ENCODE results near the gene C14orf93.
"Not testable (repeated sequence)": the region's sequence is repeated elsewhere in the genome, so short reads cannot be mapped to it uniquely, and the experiment has no call there.

C14orf93 gene

GRCh38 chr14:22973217-22974032 is 36.5 kb downstream of the C14orf93 start:
- DNase-seq (ENCODE audit: low read depth): peak; percentile 65

- DNase-seq (ENCODE audit: low read depth): no peak
These were observed 37.5 kb downstream of the C14orf93 start for GRCh38 chr14:22972313-22972930.

DNA sequence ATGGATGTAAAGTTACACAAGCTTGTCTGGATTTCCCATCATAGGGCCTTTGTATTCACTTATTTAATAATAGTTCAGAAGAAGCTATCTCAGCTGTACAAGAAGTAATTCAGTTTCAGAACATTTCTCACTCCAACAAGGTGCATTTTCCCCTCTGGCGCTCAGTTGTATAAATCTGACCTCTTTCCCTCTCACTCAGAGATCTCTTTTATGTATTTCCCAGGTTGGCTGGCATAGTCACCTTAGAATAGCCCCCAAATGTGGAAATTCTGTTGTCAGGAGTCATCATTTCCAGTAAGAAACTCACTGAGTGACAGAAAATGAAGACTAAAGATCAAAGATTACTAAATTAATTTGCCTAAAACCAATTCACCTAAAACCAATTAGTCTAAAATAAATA is 38.8 kb downstream of the C14orf93 start:
- no peak for DNase-seq (ENCODE audit: low read depth)

- no peak for DNase-seq (ENCODE audit: low read depth)
These were observed 43.1 kb downstream of the C14orf93 start for GRCh38 chr14:22966783-22967269.

GRCh38 chr14:22965916-22966782 is 43.8 kb downstream of the C14orf93 start:
- not testable (repeated sequence) for DNase-seq (ENCODE audit: low read depth)

- DNase-seq (ENCODE audit: low read depth): peak; percentile 48
These were observed 47.8 kb downstream of the C14orf93 start for GRCh38 chr14:22962061-22962676.

DNA sequence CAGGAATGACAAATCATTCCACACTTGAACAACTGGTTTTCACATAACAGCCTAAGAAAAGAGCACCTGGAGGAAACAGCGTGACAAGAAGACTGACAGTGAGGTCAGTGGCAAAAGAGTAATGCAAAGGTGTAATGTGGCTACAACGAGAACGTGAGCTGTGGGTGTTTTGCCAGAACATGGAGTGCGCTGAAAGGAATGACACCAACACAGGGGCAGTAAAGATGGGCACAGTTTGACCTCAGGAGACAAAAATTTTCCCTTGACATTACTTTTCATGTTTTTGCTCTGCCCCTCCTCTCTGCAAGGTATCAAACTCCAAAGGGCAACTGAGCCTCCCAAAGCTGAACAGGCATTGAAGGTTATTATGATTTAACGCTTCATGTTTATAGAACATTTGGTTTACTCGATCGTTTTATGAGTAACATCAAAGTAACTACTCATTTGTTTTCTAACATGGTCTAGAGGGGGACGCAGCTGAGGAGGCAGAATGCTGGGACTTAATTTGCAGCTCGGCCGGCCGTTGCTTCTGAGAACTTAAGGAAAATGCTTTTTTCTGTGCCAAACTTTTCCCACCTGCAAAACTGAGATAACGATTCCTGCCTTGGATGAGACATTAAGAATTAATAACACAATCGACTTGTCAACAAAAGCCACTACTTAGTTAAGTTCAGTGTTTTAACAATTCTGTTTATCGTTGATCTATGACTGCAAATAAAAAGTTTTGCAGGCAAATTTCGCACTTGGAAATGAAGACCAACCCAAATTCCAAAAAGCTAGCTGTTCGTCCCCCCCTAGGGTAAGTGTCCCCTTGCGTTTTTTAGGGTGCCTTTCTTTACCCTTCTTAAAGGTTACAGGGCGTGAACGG is 54.0 kb downstream of the C14orf93 start:
- DNase-seq (ENCODE audit: low read depth): no peak

GRCh38 chr14:22952418-22952817 is 57.5 kb downstream of the C14orf93 start:
- DNase-seq (ENCODE audit: low read depth): no peak

- DNase-seq (ENCODE audit: low read depth): not testable (repeated sequence)
These were observed 58.1 kb downstream of the C14orf93 start for GRCh38 chr14:22951795-22952194.

DNA sequence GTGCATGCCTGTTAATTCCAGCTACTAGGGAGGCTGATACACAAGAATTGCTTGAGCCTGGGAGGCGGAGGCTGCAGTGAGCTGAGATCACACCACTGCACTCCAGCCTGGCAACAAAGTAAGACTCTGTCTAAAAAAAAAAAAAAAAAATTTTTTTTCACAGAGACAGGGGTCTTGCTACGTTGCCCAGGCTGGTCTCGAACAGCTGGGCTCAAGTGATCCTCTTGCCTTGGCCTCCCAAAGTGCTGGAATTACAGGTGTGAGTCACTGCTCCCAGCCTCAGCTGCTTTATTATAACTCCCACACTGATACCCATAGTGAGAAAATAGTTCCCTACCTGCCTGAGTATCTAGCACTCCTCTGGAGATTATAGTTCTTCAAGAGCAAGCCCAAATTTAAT is 64.3 kb downstream of the C14orf93 start:
- DNase-seq (ENCODE audit: low read depth): no peak

GRCh38 chr14:22939684-22940083 is 70.3 kb downstream of the C14orf93 start:
- peak; percentile 7 for DNase-seq (ENCODE audit: low read depth)
